Measurements from ENCODE around the gene PTPRC.
A peak's percentile ranks its signal among the peaks of the same experiment; 100 is the strongest.

PTPRC gene

GRCh38 chr1:198677027-198677426 is 38.2 kb downstream of the PTPRC start:
- DNase-seq, result no peak

- no peak for DNase-seq
Measured at GRCh38 chr1:198677871-198678270, 39.0 kb downstream of the PTPRC start.

GRCh38 chr1:198678301-198678836 is 39.5 kb downstream of the PTPRC start:
- no peak for DNase-seq

GRCh38 chr1:198678901-198679329 is 40.1 kb downstream of the PTPRC start:
- DNase-seq, result no peak

GRCh38 chr1:198679535-198680173 is 40.8 kb downstream of the PTPRC start:
- DNase-seq, result no peak

- DNase-seq, result no peak
Measured at GRCh38 chr1:198680174-198680875, 41.5 kb downstream of the PTPRC start.

GRCh38 chr1:198681252-198681651 is 42.4 kb downstream of the PTPRC start:
- DNase-seq, result no peak

- DNase-seq, result peak; percentile 53 to 68
Measured at GRCh38 chr1:198681831-198682759, 43.3 kb downstream of the PTPRC start.

GRCh38 chr1:198682850-198683249 is 44.0 kb downstream of the PTPRC start:
- no peak for DNase-seq

GRCh38 chr1:198683449-198683848 is 44.6 kb downstream of the PTPRC start:
- DNase-seq, result no peak

GRCh38 chr1:198686069-198686728 is 47.4 kb downstream of the PTPRC start:
- DNase-seq, result no peak

- DNase-seq, result no peak
Measured at GRCh38 chr1:198687429-198687828, 48.6 kb downstream of the PTPRC start.

GRCh38 chr1:198691063-198691462 is 52.2 kb downstream of the PTPRC start:
- DNase-seq, result no peak

GRCh38 chr1:198693321-198693720 is 54.5 kb downstream of the PTPRC start:
- DNase-seq, result no peak

GRCh38 chr1:198694542-198694941 is 55.7 kb downstream of the PTPRC start:
- DNase-seq, result no peak

- DNase-seq, result no peak
Measured at GRCh38 chr1:198696211-198696610, 57.4 kb downstream of the PTPRC start.

- peak; percentile 70 to 80 for DNase-seq
Measured at GRCh38 chr1:198699167-198700015, 60.6 kb downstream of the PTPRC start.

- no peak for DNase-seq
Measured at GRCh38 chr1:198700016-198700392, 61.2 kb downstream of the PTPRC start.

- DNase-seq, result no peak
Measured at GRCh38 chr1:198700396-198700795, 61.6 kb downstream of the PTPRC start.

- no peak for DNase-seq
Measured at GRCh38 chr1:198701250-198701649, 62.4 kb downstream of the PTPRC start.

GRCh38 chr1:198701766-198702539 is 63.1 kb downstream of the PTPRC start:
- DNase-seq, result no peak

Measured in stimulated activated CD4-positive, alpha-beta T cell treated with anti-CD3 and anti-CD28 coated beads, Interleukin-2, amount 100 ng/mL, for 48 hours (primary cell).